ENCODE measurements around the gene FAM240B. TPM values are rescaled to one million over a fixed set of nuclear protein-coding genes. Genes with fewer than 3 reads are reported as not detected.

Gene FAM240B
- total and polyA plus RNA-seq, 9 of the 15 experiments (the other 6 are each of a cell fraction or from before 2014, with no cell fraction given): not detected

- Histone ChIP-seq H2AFZ (ENCODE audit: low read depth, low read length) (no peak overlapping the region), H3K9me1 (ENCODE audit: control insufficient read depth, insufficient read depth, low read length) (no peaks in the 10 kb centered on the region), H3K79me2 (ENCODE audit: control insufficient read depth, insufficient read depth, low read length) (no peaks in the 10 kb centered on the region), H4K20me1 (replicated peaks; ENCODE audit: control insufficient read depth, insufficient read depth, low read length) (no peaks in the 10 kb centered on the region), H3K9ac (ENCODE audit: insufficient read depth in 1 of 2, low read depth in 2 of 2, low read length in 2 of 2) (no peak overlapping the region), H3K9me3 (replicated peaks; ENCODE audit: control insufficient read depth, insufficient read depth, low read depth, low read length) (no peaks in the 10 kb centered on the region), H3K4me1 (replicated peaks in 1 of 2; ENCODE audit: control insufficient read depth in 2 of 2, insufficient read depth in 2 of 2, low read length in 2 of 2) (no peaks in the 10 kb centered on the region), H3K27ac (ENCODE audit: extremely low read depth, low read depth, low read length) (no peak overlapping the region), H3K27me3 (ENCODE audit: control insufficient read depth in 2 of 2, insufficient read depth in 2 of 2, low read length in 2 of 2) (peaks cover 9 to 16% of the 10 kb centered on the region in 2 experiments; a peak in 3 of 5 replicates), H3K36me3 (ENCODE audit: control insufficient read depth, insufficient read depth, low read length) (no peaks in the 10 kb centered on the region), H3K4me3 (no peak overlapping the region), H3K4me2 (ENCODE audit: insufficient read depth, low read length) (no peak overlapping the region)
- TF ChIP-seq, protein P1, sequence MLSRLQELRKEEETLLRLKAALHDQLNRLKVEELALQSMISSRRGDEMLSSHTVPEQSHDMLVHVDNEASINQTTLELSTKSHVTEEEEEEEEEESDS (CRISPR knock-in tag; IDR thresholded peaks at IDR 0.05): no peak
- TF ChIP-seq CREBBP (IDR thresholded peaks at IDR 0.05; ENCODE audit: low read depth, low read length) (no peak), KAT8 (IDR thresholded peaks at IDR 0.05; ENCODE audit: low read depth) (no peak), ZNF740 (CRISPR knock-in tag; IDR thresholded peaks at IDR 0.05) (no peak), ZNF740 (tag; IDR thresholded peaks at IDR 0.05) (no peak), FOXP1 (CRISPR knock-in tag; IDR thresholded peaks at IDR 0.05) (no peak), CBX3 (IDR thresholded peaks at IDR 0.05; ENCODE audit: borderline replicate concordance in 1 of 2, low read length in 2 of 2) (no peak), NFIX (CRISPR knock-in tag; IDR thresholded peaks at IDR 0.05; ENCODE audit: low read depth) (no peak), YY1 (IDR thresholded peaks at IDR 0.05; ENCODE audit: borderline replicate concordance in 1 of 3, control insufficient read depth in 1 of 3, extremely low read depth in 1 of 3, insufficient read depth in 3 of 3, insufficient read length in 1 of 3, insufficient replicate concordance in 2 of 3, low read depth in 1 of 3, low read length in 2 of 3) (no peak)
- TF ChIP-seq, protein P2, sequence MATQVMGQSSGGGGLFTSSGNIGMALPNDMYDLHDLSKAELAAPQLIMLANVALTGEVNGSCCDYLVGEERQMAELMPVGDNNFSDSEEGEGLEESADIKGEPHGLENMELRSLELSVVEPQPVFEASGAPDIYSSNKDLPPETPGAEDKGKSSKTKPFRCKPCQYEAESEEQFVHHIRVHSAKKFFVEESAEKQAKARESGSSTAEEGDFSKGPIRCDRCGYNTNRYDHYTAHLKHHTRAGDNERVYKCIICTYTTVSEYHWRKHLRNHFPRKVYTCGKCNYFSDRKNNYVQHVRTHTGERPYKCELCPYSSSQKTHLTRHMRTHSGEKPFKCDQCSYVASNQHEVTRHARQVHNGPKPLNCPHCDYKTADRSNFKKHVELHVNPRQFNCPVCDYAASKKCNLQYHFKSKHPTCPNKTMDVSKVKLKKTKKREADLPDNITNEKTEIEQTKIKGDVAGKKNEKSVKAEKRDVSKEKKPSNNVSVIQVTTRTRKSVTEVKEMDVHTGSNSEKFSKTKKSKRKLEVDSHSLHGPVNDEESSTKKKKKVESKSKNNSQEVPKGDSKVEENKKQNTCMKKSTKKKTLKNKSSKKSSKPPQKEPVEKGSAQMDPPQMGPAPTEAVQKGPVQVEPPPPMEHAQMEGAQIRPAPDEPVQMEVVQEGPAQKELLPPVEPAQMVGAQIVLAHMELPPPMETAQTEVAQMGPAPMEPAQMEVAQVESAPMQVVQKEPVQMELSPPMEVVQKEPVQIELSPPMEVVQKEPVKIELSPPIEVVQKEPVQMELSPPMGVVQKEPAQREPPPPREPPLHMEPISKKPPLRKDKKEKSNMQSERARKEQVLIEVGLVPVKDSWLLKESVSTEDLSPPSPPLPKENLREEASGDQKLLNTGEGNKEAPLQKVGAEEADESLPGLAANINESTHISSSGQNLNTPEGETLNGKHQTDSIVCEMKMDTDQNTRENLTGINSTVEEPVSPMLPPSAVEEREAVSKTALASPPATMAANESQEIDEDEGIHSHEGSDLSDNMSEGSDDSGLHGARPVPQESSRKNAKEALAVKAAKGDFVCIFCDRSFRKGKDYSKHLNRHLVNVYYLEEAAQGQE (IDR thresholded peaks at IDR 0.05; ENCODE audit: borderline replicate concordance): no peak
- TF ChIP-seq, protein P2 (CRISPR knock-in tag; IDR thresholded peaks at IDR 0.05; ENCODE audit: low read depth): no peak
- in situ Hi-C loops (cut with MboI): no loop called here
- CTCF ChIA-PET (ENCODE audit: low intra/inter-chr PET ratio): no interaction called here
- intact Hi-C loops (cut with micrococcal nuclease): loop anchor here (5.0 kb wide), 1 partner anchor 50 kb away; no protein-coding TSS in a partner anchor
- FAIRE-seq: no peak
- BruUV-seq (replicated peaks): no TSS peak
- DNase-seq (ENCODE audit: extremely low read depth in 1 of 4, low spot score in 3 of 4): no peak
- ATAC-seq: no peak
- 2% methylated on average over 3 of the region's 3 CpGs for WGBS (ENCODE audit: insufficient coverage, low coverage, missing lambda C conversion rate)
- POLR2A ChIA-PET: no interaction called here
These were observed 22.9 kb downstream of the FAM240B start for GRCh38 chr9:38696999-38697398.

Data from K562 (cell line).